CD4-positive, alpha-beta T cell treated with Interleukin-4 for 1 hour (primary cell): ENCODE measurements around the gene SMG1.
"Not testable (repeated sequence)": the region's sequence is repeated elsewhere in the genome, so short reads cannot be mapped to it uniquely, and the experiment has no call there.

Experiments
- DNase-seq, 2 donors: peaks; one replicate each; pipeline ENCODE4 v3.0.0-alpha.2; 2020 to 2022

Gene SMG1

GRCh38 chr16:18796377-18796776, 129.8 kb downstream of the SMG1 start:
- no peak for DNase-seq

- no peak for DNase-seq
Observed at GRCh38 chr16:18792836-18793433, 133.3 kb downstream of the SMG1 start.

- peak; percentile 96 for DNase-seq
Observed at GRCh38 chr16:18789850-18790706, 136.1 kb downstream of the SMG1 start, which contains the start of gene RPS15A. TSS of gene RPS15A (minus strand) at chr16:18790334. CDS start at chr16:18789113, 1,221 bp downstream.

GRCh38 chr16:18789515-18789849, 136.7 kb downstream of the SMG1 start:
- DNase-seq = no peak

GRCh38 chr16:18788828-18789514, 137.2 kb downstream of the SMG1 start:
- DNase-seq = no peak

- DNase-seq = no peak
Observed at GRCh38 chr16:18784917-18785623, 141.1 kb downstream of the SMG1 start.

GRCh38 chr16:18783430-18784341, 142.5 kb downstream of the SMG1 start:
- DNase-seq = no peak

- peak in 1 of 2 donors; percentile 34 for DNase-seq
Observed at GRCh38 chr16:18782697-18783429, 143.3 kb downstream of the SMG1 start.

- DNase-seq = not testable (repeated sequence)
Observed at GRCh38 chr16:18781232-18781631, 145.0 kb downstream of the SMG1 start.

- DNase-seq = not testable (repeated sequence)
Observed at GRCh38 chr16:18780460-18781026, 145.7 kb downstream of the SMG1 start.

- DNase-seq = not testable (repeated sequence)
Observed at GRCh38 chr16:18777664-18778063, 148.5 kb downstream of the SMG1 start.

- not testable (repeated sequence) for DNase-seq
Observed at GRCh38 chr16:18776334-18776733, 149.9 kb downstream of the SMG1 start.

- DNase-seq = not testable (repeated sequence)
Observed at GRCh38 chr16:18774651-18775050, 151.6 kb downstream of the SMG1 start.

GRCh38 chr16:18772171-18772570, 154.0 kb downstream of the SMG1 start:
- DNase-seq = not testable (repeated sequence)

GRCh38 chr16:18770336-18770962, 155.8 kb downstream of the SMG1 start:
- not testable (repeated sequence) for DNase-seq

GRCh38 chr16:18767217-18767616, 159.0 kb downstream of the SMG1 start:
- DNase-seq = peak; percentile 52 to 72

GRCh38 chr16:18762713-18763112, 163.5 kb downstream of the SMG1 start:
- not testable (repeated sequence) for DNase-seq

GRCh38 chr16:18759598-18760520, 166.3 kb downstream of the SMG1 start:
- peak; percentile 72 to 78 for DNase-seq
